GM18858 (cell line): ENCODE data around the gene PCSK1N.

ENCODE experiments used
- ATAC-seq: cut with Tn5 transposase; IDR thresholded peaks from one replicate; pipeline ENCODE4 v1.9.1; 2021; ENCODE audit not compliant: unreplicated experiment

Gene PCSK1N

GRCh38 chrX:48791063-48791820, 44.2 kb downstream of the PCSK1N start:
- no peak for ATAC-seq

- ATAC-seq, result no peak
Observed at GRCh38 chrX:48790477-48790876, 44.9 kb downstream of the PCSK1N start.

- no peak for ATAC-seq
Observed at GRCh38 chrX:48789366-48790220, 45.8 kb downstream of the PCSK1N start.

- no peak for ATAC-seq
Observed at GRCh38 chrX:48787505-48788443, 47.6 kb downstream of the PCSK1N start.

- ATAC-seq, result no peak
Observed at GRCh38 chrX:48786825-48787504, 48.4 kb downstream of the PCSK1N start.

- ATAC-seq, result no peak
Observed at GRCh38 chrX:48786341-48786800, 49.0 kb downstream of the PCSK1N start, which contains the start of gene GATA1. TSS of gene GATA1 (plus strand) at chrX:48786590. CDS start at chrX:48791110, 4,520 bp downstream.

- no peak for ATAC-seq
Observed at GRCh38 chrX:48785540-48786214, 49.7 kb downstream of the PCSK1N start.

GRCh38 chrX:48785186-48785539, 50.2 kb downstream of the PCSK1N start:
- ATAC-seq, result no peak

GRCh38 chrX:48784726-48785125, 50.7 kb downstream of the PCSK1N start:
- ATAC-seq, result no peak

GRCh38 chrX:48782795-48783194, 52.6 kb downstream of the PCSK1N start:
- no peak for ATAC-seq

- no peak for ATAC-seq
Observed at GRCh38 chrX:48782216-48782615, 53.2 kb downstream of the PCSK1N start.

- ATAC-seq, result no peak
Observed at GRCh38 chrX:48781705-48782104, 53.7 kb downstream of the PCSK1N start.
